SK-N-SH treated with all-trans-retinoic acid at 6 μM for 48 hours (cell line): Measurements from ENCODE around the gene PDE7B.

ENCODE experiments used
- BACH2 ChIP-seq: fragments of 250-450 bp; sonication (Bioruptor Pico); IDR thresholded peaks from 2 replicates; pipeline ENCODE4 v1.9.0; 2021; ENCODE audit warnings: mild to moderate bottlenecking, borderline replicate concordance
- CSDC2 ChIP-seq: fragments of 250-450 bp; sonication (Bioruptor Pico); IDR thresholded peaks from 2 replicates; pipeline ENCODE4 v1.5.0; 2020; ENCODE audit warnings: mild to moderate bottlenecking, moderate library complexity
- GLIS3 ChIP-seq: fragments of 250-450 bp; sonication (Bioruptor Pico); IDR thresholded peaks from 2 replicates; pipeline ENCODE4 v1.5.0; 2020; ENCODE audit warnings: mild to moderate bottlenecking, moderate library complexity
- ISL1 ChIP-seq: fragments of 250-450 bp; sonication (Bioruptor Pico); IDR thresholded peaks from 2 replicates; pipeline ENCODE4 v2.1.2; 2022; ENCODE audit warnings: mild to moderate bottlenecking, moderate library complexity
- OSR1 ChIP-seq: fragments of 250-450 bp; sonication (Bioruptor Pico); IDR thresholded peaks from 2 replicates; pipeline ENCODE4 v1.8.0; 2022; ENCODE audit warnings: moderate library complexity, mild to moderate bottlenecking, inconsistent platforms
- SNAI2 ChIP-seq: fragments of 250-450 bp; sonication (Bioruptor Pico); IDR thresholded peaks from 2 replicates; pipeline ENCODE4 v1.5.0; 2020; ENCODE audit warnings: mild to moderate bottlenecking, moderate library complexity
- ZFP30 ChIP-seq: fragments of 450-650 bp; formaldehyde crosslinking; IDR thresholded peaks from 2 replicates; pipeline ENCODE4 v1.5.0; 2022; ENCODE audit warnings: mild to moderate bottlenecking, moderate library complexity
- TF ChIP-seq, protein P1 (sequence below): fragments of 250-450 bp; sonication (Bioruptor Pico); IDR thresholded peaks from 2 replicates; pipeline ENCODE4 v1.5.0; 2020; ENCODE audit warnings: mild to moderate bottlenecking, moderate library complexity
- TF ChIP-seq, protein P2 (sequence below): fragments of 250-450 bp; sonication (Bioruptor Pico); IDR thresholded peaks from 2 replicates; pipeline ENCODE4 v1.8.0; 2021; ENCODE audit warnings: low read depth, mild to moderate bottlenecking, moderate library complexity, borderline replicate concordance
- TF ChIP-seq, protein P3 (sequence below): fragments of 250-450 bp; sonication (Bioruptor Pico); IDR thresholded peaks from 2 replicates; pipeline ENCODE4 v1.8.0; 2020; ENCODE audit warnings: mild to moderate bottlenecking, moderate library complexity, borderline replicate concordance

DNA sequence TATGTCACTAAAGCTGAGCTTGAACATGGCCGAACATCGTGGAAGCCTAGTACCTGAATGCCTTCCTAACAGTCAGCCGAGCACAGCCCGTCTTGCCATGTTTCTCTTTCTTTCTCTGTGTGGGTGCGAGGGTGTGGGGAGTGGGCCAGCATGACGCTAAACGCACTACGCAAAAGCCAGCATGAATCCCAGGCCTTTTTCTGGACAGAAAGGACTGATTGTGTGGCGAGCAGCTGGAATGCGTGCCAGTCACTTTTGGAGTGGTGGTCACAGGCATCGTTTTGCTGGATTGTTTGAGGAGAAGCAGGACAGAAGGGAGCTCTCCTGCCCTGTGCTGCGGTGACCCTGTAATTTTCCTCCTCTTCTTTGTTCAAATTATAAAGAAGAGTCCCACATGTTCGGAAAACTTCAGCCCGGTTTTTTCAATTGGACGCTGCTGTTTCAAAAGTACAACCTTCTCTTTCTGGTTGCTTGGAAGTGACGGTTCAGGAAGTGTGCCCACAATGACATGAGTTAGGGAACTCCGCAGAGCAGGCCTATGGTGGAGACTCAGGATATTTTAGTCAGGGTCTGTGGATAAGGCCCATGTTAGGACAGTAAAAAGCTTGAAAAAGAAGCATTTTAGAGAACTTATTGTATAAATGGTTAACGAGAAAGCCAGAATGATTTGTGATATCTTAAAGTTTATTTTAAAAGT is 54.3 kb downstream of the PDE7B start:
- TF ChIP-seq SNAI2 (CRISPR knock-in tag), result no peak
- TF ChIP-seq, protein P1, sequence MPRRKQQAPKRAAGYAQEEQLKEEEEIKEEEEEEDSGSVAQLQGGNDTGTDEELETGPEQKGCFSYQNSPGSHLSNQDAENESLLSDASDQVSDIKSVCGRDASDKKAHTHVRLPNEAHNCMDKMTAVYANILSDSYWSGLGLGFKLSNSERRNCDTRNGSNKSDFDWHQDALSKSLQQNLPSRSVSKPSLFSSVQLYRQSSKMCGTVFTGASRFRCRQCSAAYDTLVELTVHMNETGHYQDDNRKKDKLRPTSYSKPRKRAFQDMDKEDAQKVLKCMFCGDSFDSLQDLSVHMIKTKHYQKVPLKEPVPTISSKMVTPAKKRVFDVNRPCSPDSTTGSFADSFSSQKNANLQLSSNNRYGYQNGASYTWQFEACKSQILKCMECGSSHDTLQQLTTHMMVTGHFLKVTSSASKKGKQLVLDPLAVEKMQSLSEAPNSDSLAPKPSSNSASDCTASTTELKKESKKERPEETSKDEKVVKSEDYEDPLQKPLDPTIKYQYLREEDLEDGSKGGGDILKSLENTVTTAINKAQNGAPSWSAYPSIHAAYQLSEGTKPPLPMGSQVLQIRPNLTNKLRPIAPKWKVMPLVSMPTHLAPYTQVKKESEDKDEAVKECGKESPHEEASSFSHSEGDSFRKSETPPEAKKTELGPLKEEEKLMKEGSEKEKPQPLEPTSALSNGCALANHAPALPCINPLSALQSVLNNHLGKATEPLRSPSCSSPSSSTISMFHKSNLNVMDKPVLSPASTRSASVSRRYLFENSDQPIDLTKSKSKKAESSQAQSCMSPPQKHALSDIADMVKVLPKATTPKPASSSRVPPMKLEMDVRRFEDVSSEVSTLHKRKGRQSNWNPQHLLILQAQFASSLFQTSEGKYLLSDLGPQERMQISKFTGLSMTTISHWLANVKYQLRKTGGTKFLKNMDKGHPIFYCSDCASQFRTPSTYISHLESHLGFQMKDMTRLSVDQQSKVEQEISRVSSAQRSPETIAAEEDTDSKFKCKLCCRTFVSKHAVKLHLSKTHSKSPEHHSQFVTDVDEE (CRISPR knock-in tag), result no peak
- no peak for TF ChIP-seq BACH2 (CRISPR knock-in tag)
- no peak for TF ChIP-seq ZFP30
- no peak for TF ChIP-seq OSR1 (CRISPR knock-in tag)
- TF ChIP-seq, protein P2, sequence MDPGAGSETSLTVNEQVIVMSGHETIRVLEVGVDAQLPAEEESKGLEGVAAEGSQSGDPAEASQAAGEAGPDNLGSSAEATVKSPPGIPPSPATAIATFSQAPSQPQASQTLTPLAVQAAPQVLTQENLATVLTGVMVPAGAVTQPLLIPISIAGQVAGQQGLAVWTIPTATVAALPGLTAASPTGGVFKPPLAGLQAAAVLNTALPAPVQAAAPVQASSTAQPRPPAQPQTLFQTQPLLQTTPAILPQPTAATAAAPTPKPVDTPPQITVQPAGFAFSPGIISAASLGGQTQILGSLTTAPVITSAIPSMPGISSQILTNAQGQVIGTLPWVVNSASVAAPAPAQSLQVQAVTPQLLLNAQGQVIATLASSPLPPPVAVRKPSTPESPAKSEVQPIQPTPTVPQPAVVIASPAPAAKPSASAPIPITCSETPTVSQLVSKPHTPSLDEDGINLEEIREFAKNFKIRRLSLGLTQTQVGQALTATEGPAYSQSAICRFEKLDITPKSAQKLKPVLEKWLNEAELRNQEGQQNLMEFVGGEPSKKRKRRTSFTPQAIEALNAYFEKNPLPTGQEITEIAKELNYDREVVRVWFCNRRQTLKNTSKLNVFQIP (CRISPR knock-in tag), result no peak
- TF ChIP-seq CSDC2 (CRISPR knock-in tag), result no peak
- TF ChIP-seq ISL1, result no peak
- TF ChIP-seq, protein P3, sequence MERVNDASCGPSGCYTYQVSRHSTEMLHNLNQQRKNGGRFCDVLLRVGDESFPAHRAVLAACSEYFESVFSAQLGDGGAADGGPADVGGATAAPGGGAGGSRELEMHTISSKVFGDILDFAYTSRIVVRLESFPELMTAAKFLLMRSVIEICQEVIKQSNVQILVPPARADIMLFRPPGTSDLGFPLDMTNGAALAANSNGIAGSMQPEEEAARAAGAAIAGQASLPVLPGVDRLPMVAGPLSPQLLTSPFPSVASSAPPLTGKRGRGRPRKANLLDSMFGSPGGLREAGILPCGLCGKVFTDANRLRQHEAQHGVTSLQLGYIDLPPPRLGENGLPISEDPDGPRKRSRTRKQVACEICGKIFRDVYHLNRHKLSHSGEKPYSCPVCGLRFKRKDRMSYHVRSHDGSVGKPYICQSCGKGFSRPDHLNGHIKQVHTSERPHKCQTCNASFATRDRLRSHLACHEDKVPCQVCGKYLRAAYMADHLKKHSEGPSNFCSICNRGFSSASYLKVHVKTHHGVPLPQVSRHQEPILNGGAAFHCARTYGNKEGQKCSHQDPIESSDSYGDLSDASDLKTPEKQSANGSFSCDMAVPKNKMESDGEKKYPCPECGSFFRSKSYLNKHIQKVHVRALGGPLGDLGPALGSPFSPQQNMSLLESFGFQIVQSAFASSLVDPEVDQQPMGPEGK (CRISPR knock-in tag), result no peak
- TF ChIP-seq GLIS3 (CRISPR knock-in tag), result no peak
